HepG2 (cell line): Measurements from ENCODE around the gene GLS2. TPM values are rescaled to one million over a fixed set of nuclear protein-coding genes. Genes with fewer than 3 reads are reported as not detected.

Experiments
- CBX2 ChIP-seq, 2 experiments: fragments of 200-600 bp in 1 of 2; sonication (generic); formaldehyde crosslinking in 1 of 2; IDR thresholded peaks; 2 replicates each; pipeline versions ENCODE4 v1.7.0 to v1.8.1; 2018 to 2022; ENCODE audit warnings: low read depth in 2 of 2, low read length in 1 of 2, mild to moderate bottlenecking in 1 of 2, missing genetic modification reagents in 1 of 2
- ERF ChIP-seq: IDR thresholded peaks from 2 replicates; pipeline ENCODE4 v1.6.1; 2018; ENCODE audit warnings: missing biosample characterization, missing genetic modification reagents
- FOXJ3 ChIP-seq: sonication (generic); formaldehyde crosslinking; IDR thresholded peaks from 2 replicates; pipeline ENCODE4 v1.4.0; 2020; ENCODE audit warnings: missing genetic modification reagents, mild to moderate bottlenecking, borderline replicate concordance
- HBP1 ChIP-seq: IDR thresholded peaks from 2 replicates; pipeline ENCODE4 v1.6.1; 2016; ENCODE audit warnings: low read depth, control low read depth
- HNF1B ChIP-seq: sonication (generic); formaldehyde crosslinking; IDR thresholded peaks from 2 replicates; pipeline ENCODE4 v1.5.1; 2020; ENCODE audit warnings: mild to moderate bottlenecking, moderate library complexity, missing genetic modification reagents
- KLF15 ChIP-seq: sonication (generic); formaldehyde crosslinking; IDR thresholded peaks from 2 replicates; pipeline ENCODE4 v1.8.1; 2023; ENCODE audit warnings: borderline replicate concordance, mild to moderate bottlenecking, inconsistent platforms, missing genetic modification reagents, mixed read lengths
- MEF2D ChIP-seq: sonication (generic); formaldehyde crosslinking; IDR thresholded peaks from 2 replicates; pipeline ENCODE4 v1.5.1; 2020; ENCODE audit warnings: mild to moderate bottlenecking, missing genetic modification reagents
- NAIF1 ChIP-seq: sonication (generic); formaldehyde crosslinking; IDR thresholded peaks from 2 replicates; pipeline ENCODE4 v1.5.0; 2020; ENCODE audit warnings: mild to moderate bottlenecking, missing genetic modification reagents, borderline replicate concordance
- NBN ChIP-seq: fragments of 450-650 bp; conservative IDR thresholded peaks from 2 replicates; pipeline ENCODE4 v1.6.1; 2017
- NR3C1 ChIP-seq: sonication (generic); formaldehyde crosslinking; IDR thresholded peaks from 2 replicates; pipeline ENCODE4 v1.4.0; 2020; ENCODE audit warnings: missing genetic modification reagents
- TFE3 ChIP-seq: IDR thresholded peaks from 2 replicates; pipeline ENCODE4 v1.6.1; 2016
- ZBTB7B ChIP-seq: sonication (generic); formaldehyde crosslinking; IDR thresholded peaks from 2 replicates; pipeline ENCODE4 v1.4.0; 2020; ENCODE audit warnings: missing genetic modification reagents
- ZNF138 ChIP-seq: sonication (generic); formaldehyde crosslinking; IDR thresholded peaks from 2 replicates; pipeline ENCODE4 v1.5.0; 2020; ENCODE audit warnings: mild to moderate bottlenecking, low read depth, missing genetic modification reagents
- ZNF143 ChIP-seq: sonication (generic); formaldehyde crosslinking; IDR thresholded peaks from 2 replicates; pipeline ENCODE4 v1.4.0; 2020; ENCODE audit warnings: missing genetic modification reagents
- ZNF230 ChIP-seq: sonication (generic); formaldehyde crosslinking; IDR thresholded peaks from 2 replicates; pipeline ENCODE4 v1.4.0; 2020; ENCODE audit warnings: mild to moderate bottlenecking, missing genetic modification reagents
- ZNF34 ChIP-seq: sonication (generic); formaldehyde crosslinking; IDR thresholded peaks from 2 replicates; pipeline ENCODE4 v1.4.0; 2020; ENCODE audit warnings: mild to moderate bottlenecking, missing genetic modification reagents, borderline replicate concordance
- ZNF350 ChIP-seq: sonication (generic); formaldehyde crosslinking; IDR thresholded peaks from 2 replicates; pipeline ENCODE4 v1.4.0; 2020; ENCODE audit warnings: mild to moderate bottlenecking, low read depth, missing genetic modification reagents, borderline replicate concordance
- ZNF616 ChIP-seq: sonication (generic); formaldehyde crosslinking; IDR thresholded peaks from 2 replicates; pipeline ENCODE4 v1.5.0; 2020; ENCODE audit warnings: low read depth, mild to moderate bottlenecking, missing genetic modification reagents
- ZNF687 ChIP-seq: sonication (generic); formaldehyde crosslinking; IDR thresholded peaks from 2 replicates; pipeline ENCODE4 v1.5.1; 2020; ENCODE audit warnings: mild to moderate bottlenecking, missing genetic modification reagents, moderate library complexity
- ZNF790 ChIP-seq: sonication (generic); formaldehyde crosslinking; IDR thresholded peaks from 2 replicates; pipeline ENCODE4 v1.8.0; 2022; ENCODE audit warnings: missing genetic modification reagents, mild to moderate bottlenecking, borderline replicate concordance
- polyA plus RNA-seq, 8 experiments: library from polyadenylated mRNA; depleted of rRNA in 3 of 8; stranded (reverse) in 7 of 8; unstranded in 1 of 8; fragments of >200 nt; fragmentation: Illumina TruSeq in 4 of 8; extraction: Trizol in 4 of 8; gene quantifications; 2 replicates each; pipeline versions ENCODE4 v1.2.1 to v1.2.3, GENCODE V29; 2011 to 2016; ENCODE audit warnings: low read depth in 4 of 8, missing spikeins in 1 of 8, mixed read lengths in 1 of 8; ENCODE audit not compliant: insufficient read depth in 1 of 8
- total RNA-seq, 5 experiments: library from RNA; depleted of rRNA; stranded (reverse); fragments of >200 nt; fragmentation: Illumina TruSeq; extraction: Trizol; gene quantifications; 2 replicates each; pipeline ENCODE4 v1.2.3, GENCODE V29; 2016; ENCODE audit warnings: low read depth in 1 of 5

Gene GLS2
- total and polyA plus RNA-seq, 2 of the 13 experiments (the other 11 are each of a cell fraction or from before 2014, with no cell fraction given): 8.6 to 12.2 TPM

GRCh38 chr12:56468216-56469006 is 19.6 kb downstream of the GLS2 start, which contains the start of gene SPRYD4 (continued):
- TF ChIP-seq HNF1B (CRISPR knock-in tag) (peak; percentile 61; the same call in 1 of the 2 replicates), ZNF350 (CRISPR knock-in tag) (peak; percentile 97), ZNF230 (CRISPR knock-in tag) (peak; percentile 65; the same call in 1 of the 2 replicates), ZNF687 (CRISPR knock-in tag) (peak; percentile 98), ERF (peak; percentile 97), CBX2 (IDR thresholded peaks at IDR 0.05; ENCODE audit: low read depth, low read length) (no peak), CBX2 (CRISPR knock-in tag; IDR thresholded peaks at IDR 0.05; ENCODE audit: low read depth) (no peak), ZNF34 (0 out of 2 replicates have a peak, but pooled peaks have one; percentile 33), NAIF1 (CRISPR knock-in tag) (peak; percentile 81), KLF15 (CRISPR knock-in tag) (no peak; the same call in 1 of the 2 replicates), TFE3 (CRISPR knock-in tag) (peak; percentile 95), ZNF616 (CRISPR knock-in tag) (peak; percentile 62; the same call in 1 of the 2 replicates), ZBTB7B (no peak), ZNF790 (CRISPR knock-in tag) (no peak), NBN (no peak), HBP1 (CRISPR knock-in tag) (peak; percentile 63; the same call in 1 of the 2 replicates), ZNF138 (CRISPR knock-in tag) (peak; percentile 81; the same call in 1 of the 2 replicates), MEF2D (CRISPR knock-in tag) (peak; percentile 88), ZNF143 (CRISPR knock-in tag) (0 out of 2 replicates have a peak, but pooled peaks have one; percentile 39), NR3C1 (CRISPR knock-in tag) (no peak), FOXJ3 (CRISPR knock-in tag) (0 out of 2 replicates have a peak, but pooled peaks have one; percentile 12)
